ENCODE measurements around the gene DUSP15. TPM values are rescaled to one million over a fixed set of nuclear protein-coding genes. Genes with fewer than 3 reads are reported as not detected.
A peak's percentile ranks its signal among the peaks of the same experiment; 100 is the strongest.

DUSP15 gene
- total RNA-seq, 2 donors from 2014 or later, result 3.8 to 7.2 TPM

DNA sequence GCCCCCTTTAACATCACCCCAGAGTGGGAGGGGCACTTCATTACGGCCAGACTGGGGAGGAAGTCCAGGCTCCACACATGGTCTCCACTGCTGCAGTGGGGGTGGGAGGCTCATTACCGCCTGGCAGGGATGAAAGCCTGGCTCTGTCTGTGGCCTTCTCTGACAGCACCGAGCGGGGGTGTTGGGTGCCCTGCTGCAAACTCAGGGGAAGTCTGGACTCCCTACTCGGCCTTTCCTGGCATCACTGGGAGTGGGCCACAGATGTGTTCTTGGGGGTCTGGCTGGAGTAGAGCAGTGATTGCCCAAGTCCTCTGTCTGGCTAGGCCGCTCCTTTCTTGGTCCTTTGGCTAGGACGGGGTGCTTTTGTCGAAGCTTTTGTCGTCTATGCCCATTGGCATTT is 27.2 kb upstream of the DUSP15 start:
- no peak overlapping the region for H3K9ac ChIP-seq (ENCODE audit: extremely low read depth, low read length, poor library complexity, severe bottlenecking)
- no peaks in the 10 kb centered on the region for H3K36me3 ChIP-seq (ENCODE audit: control insufficient read depth, insufficient read depth, low read length)
- H3K27me3 ChIP-seq (ENCODE audit: control insufficient read depth, insufficient read depth, low read length, poor library complexity, severe bottlenecking), result no peaks in the 10 kb centered on the region
- no peak for DNase-seq
- Mint-ChIP-seq H3K36me3 (ENCODE audit: low read depth) (no peaks in the 10 kb centered on the region), H3K27me3 (ENCODE audit: insufficient read depth) (no peaks in the 10 kb centered on the region), H3K9me3 (no peaks in the 10 kb centered on the region), H3K27ac (no peak overlapping the region), H3K4me1 (peaks cover 15% of the 10 kb centered on the region), H3K4me3 (no peak overlapping the region)
- 88 to 90% methylated on average over 7 to 9 of the region's 9 CpGs for WGBS, 2 experiments (ENCODE audit: insufficient coverage in 1 of 2, insufficient read length in 1 of 2)
- H3K4me3 ChIP-seq (ENCODE audit: low read length), result no peak overlapping the region
- no peak overlapping the region for H3K27ac ChIP-seq (ENCODE audit: low read depth, low read length)
- H3K9me3 ChIP-seq (ENCODE audit: control insufficient read depth, low read length), result no peaks in the 10 kb centered on the region
- TF ChIP-seq, protein P1, sequence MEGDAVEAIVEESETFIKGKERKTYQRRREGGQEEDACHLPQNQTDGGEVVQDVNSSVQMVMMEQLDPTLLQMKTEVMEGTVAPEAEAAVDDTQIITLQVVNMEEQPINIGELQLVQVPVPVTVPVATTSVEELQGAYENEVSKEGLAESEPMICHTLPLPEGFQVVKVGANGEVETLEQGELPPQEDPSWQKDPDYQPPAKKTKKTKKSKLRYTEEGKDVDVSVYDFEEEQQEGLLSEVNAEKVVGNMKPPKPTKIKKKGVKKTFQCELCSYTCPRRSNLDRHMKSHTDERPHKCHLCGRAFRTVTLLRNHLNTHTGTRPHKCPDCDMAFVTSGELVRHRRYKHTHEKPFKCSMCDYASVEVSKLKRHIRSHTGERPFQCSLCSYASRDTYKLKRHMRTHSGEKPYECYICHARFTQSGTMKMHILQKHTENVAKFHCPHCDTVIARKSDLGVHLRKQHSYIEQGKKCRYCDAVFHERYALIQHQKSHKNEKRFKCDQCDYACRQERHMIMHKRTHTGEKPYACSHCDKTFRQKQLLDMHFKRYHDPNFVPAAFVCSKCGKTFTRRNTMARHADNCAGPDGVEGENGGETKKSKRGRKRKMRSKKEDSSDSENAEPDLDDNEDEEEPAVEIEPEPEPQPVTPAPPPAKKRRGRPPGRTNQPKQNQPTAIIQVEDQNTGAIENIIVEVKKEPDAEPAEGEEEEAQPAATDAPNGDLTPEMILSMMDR (conservative IDR thresholded peaks at IDR 0.05), result no peak
- no peaks in the 10 kb centered on the region for H3K4me1 ChIP-seq (ENCODE audit: control insufficient read depth, insufficient read depth, low read length)

- Mint-ChIP-seq H3K4me3 (no peak overlapping the region), H3K4me1 (peaks cover 15% of the 10 kb centered on the region), H3K27me3 (ENCODE audit: insufficient read depth) (no peaks in the 10 kb centered on the region), H3K27ac (no peak overlapping the region), H3K36me3 (ENCODE audit: low read depth) (no peaks in the 10 kb centered on the region), H3K9me3 (no peaks in the 10 kb centered on the region)
- Histone ChIP-seq H3K4me1 (ENCODE audit: control insufficient read depth, insufficient read depth, low read length) (no peaks in the 10 kb centered on the region), H3K27me3 (ENCODE audit: control insufficient read depth, insufficient read depth, low read length, poor library complexity, severe bottlenecking) (no peaks in the 10 kb centered on the region), H3K4me3 (ENCODE audit: low read length) (no peak overlapping the region), H3K9me3 (ENCODE audit: control insufficient read depth, low read length) (no peaks in the 10 kb centered on the region), H3K27ac (ENCODE audit: low read depth, low read length) (no peak overlapping the region), H3K36me3 (ENCODE audit: control insufficient read depth, insufficient read depth, low read length) (no peaks in the 10 kb centered on the region), H3K9ac (ENCODE audit: extremely low read depth, low read length, poor library complexity, severe bottlenecking) (no peak overlapping the region)
- WGBS, 2 experiments (ENCODE audit: insufficient coverage in 1 of 2, insufficient read length in 1 of 2), result 85 to 90% methylated on average over 7 to 9 of the region's 9 CpGs
- TF ChIP-seq, protein P1 (conservative IDR thresholded peaks at IDR 0.05), result no peak
- no peak for DNase-seq
These were observed 25.7 kb upstream of the DUSP15 start for GRCh38 chr20:31896049-31896448.

- Mint-ChIP-seq H3K9me3 (no peaks in the 10 kb centered on the region), H3K27ac (peak overlapping the region; percentile 12), H3K4me1 (peaks cover 15% of the 10 kb centered on the region), H3K36me3 (ENCODE audit: low read depth) (no peaks in the 10 kb centered on the region), H3K27me3 (ENCODE audit: insufficient read depth) (peaks cover 6% of the 10 kb centered on the region), H3K4me3 (no peak overlapping the region)
- TF ChIP-seq, protein P1 (conservative IDR thresholded peaks at IDR 0.05), result no peak
- no peak overlapping the region for H3K9ac ChIP-seq (ENCODE audit: extremely low read depth, low read length, poor library complexity, severe bottlenecking)
- no peaks in the 10 kb centered on the region for H3K9me3 ChIP-seq (ENCODE audit: control insufficient read depth, low read length)
- peaks cover 4% of the 10 kb centered on the region for H3K27me3 ChIP-seq (ENCODE audit: control insufficient read depth, insufficient read depth, low read length, poor library complexity, severe bottlenecking)
- no peak overlapping the region for H3K4me3 ChIP-seq (ENCODE audit: low read length)
- DNase-seq, result peak; percentile 74
- no peaks in the 10 kb centered on the region for H3K4me1 ChIP-seq (ENCODE audit: control insufficient read depth, insufficient read depth, low read length)
- H3K27ac ChIP-seq (ENCODE audit: low read depth, low read length), result no peak overlapping the region
- no peaks in the 10 kb centered on the region for H3K36me3 ChIP-seq (ENCODE audit: control insufficient read depth, insufficient read depth, low read length)
- WGBS, 2 experiments (ENCODE audit: insufficient coverage in 1 of 2, insufficient read length in 1 of 2), result 84 to 93% methylated on average over 6 to 8 of the region's 8 CpGs
These were observed 24.8 kb upstream of the DUSP15 start for GRCh38 chr20:31894980-31895675.

Measured in endodermal cell (in vitro differentiated cells).